Camera-type eye (tissue), 1 donor: ENCODE results near the gene C11orf87. TPM values are rescaled to one million over a fixed set of nuclear protein-coding genes. Genes with fewer than 3 reads are reported as not detected.

Source experiments
- total RNA-seq: library from RNA; depleted of rRNA; stranded (reverse); fragments of >200 nt; gene quantifications from one replicate; pipeline ENCODE4 v1.2.3, GENCODE V29; 2014

C11orf87 gene
- total RNA-seq: 6.3 TPM

DNA sequence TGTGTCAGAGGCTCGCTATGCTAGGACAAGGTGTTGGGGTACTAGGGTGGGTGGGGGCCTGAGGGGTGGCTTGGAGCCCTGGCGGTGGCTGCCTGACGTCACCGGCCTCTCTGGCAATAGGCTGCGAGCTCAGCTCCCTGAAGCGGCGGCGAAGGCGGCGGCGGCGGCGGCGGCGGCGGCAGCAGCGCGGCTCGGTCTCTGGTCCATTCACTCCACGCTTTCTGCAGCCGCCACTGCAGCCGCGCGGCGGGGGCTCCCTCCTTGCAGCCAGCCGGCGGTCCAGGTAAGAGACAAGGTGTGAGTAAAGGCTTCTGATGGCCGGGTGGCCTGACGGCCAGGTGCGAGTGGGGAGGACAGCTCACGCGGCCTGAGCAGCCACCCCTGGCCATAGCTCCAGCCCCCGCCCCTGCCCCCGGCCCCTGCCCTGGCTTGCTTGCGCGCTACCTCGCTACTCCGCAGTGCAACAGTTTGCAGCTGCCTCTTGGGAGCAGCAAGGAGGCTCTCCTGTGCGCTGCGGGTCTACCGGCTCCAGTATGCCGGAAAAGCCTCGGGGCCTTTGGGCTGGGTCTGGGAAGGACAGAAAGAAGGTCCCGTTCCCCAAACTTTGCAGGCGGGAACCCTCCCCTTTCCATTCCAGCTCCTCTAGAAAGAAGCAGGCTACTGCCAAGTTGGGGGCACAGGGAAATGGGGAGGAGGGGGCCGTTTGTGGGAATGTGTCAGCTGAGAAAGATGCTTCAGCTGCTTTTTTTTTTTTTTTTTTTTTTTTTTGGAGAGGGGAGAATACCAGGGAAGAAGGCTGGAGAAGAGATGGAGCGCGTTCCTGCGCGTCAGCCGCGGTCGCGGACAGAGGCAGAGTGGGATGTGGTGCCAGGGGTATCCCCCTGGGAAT lies at the start of gene C11orf87:
Gene C11orf87, plus strand, starts transcription at position 210 of the 889 bp plus-strand sequence. CDS start 1,444 bp downstream, outside the sequence.

